HG03135 (cell line): ENCODE data around the gene CEP41.
"Not testable (repeated sequence)": the region's sequence is repeated elsewhere in the genome, so short reads cannot be mapped to it uniquely, and the experiment has no call there.

Source experiments
- ATAC-seq: cut with Tn5 transposase; IDR thresholded peaks from one replicate; pipeline ENCODE4 v1.9.1; 2021; ENCODE audit warnings: mild to moderate bottlenecking, moderate library complexity; ENCODE audit not compliant: unreplicated experiment

CEP41 gene

DNA sequence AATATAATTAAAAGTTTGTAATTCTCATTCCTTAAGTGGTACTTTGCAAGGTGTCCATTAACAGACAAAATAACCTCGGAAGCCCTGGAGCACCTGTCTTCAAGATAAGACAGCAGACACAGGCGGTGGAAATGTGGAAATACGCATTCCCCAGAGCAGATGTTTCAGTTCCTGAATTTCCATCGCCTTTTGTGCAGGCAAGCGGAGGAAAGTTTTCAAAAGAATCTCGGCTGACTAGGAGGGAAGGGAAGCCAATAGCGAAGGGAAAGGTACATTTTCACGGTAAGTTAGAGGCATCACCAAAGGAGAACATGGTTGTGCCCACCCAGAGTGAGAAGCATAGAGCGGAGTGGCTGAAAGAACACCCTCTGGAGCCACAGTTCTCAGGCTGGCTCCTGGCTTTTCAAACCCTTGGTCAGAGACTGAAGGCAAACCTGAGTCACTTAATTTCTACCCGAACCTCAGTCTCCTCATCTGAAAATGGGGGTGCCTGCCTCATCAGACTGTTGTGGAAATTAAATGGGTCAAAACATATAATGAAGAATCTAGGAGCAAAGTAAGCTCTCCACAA is 46.9 kb downstream of the CEP41 start:
- no peak for ATAC-seq

DNA sequence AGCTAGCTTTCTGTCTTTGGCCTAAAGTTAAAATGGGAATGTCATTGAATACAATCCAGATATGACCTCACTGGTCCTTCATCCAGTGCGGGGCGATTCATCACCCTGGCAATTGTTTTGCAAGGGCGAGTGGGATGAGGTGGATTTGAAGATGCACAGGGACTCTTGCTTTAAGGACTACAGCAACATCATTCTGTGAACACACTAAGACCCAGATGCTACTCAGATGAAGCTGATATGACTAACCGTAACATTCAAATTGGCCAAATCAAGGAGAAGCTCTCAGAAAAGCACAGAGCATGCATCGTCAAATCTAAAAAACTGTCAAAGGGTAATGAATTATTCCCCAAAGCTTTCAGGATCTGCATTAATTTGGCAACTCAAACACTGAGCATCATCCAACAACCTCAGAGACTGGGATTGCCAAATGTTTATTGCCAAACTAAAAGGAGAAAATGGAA is 47.7 kb downstream of the CEP41 start:
- no peak for ATAC-seq

DNA sequence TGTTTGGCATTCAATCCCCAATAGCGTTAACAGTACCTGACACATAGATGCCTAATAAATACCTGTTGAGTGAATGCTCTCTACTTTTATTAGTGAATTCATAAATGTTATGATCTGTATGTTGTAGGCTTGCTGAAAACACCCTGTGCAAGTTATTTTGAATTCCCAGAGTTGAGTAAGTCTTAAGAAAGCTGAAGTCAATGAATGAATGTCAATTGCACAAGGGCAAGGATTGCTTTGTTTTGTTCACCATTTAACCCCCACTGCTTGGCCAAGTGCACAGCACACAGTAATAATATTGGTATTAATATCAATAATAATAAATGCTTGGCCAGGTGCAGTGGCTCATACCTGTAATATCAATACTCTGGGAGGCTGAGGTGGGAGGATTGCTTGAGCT is 50.3 kb downstream of the CEP41 start:
- no peak for ATAC-seq

DNA sequence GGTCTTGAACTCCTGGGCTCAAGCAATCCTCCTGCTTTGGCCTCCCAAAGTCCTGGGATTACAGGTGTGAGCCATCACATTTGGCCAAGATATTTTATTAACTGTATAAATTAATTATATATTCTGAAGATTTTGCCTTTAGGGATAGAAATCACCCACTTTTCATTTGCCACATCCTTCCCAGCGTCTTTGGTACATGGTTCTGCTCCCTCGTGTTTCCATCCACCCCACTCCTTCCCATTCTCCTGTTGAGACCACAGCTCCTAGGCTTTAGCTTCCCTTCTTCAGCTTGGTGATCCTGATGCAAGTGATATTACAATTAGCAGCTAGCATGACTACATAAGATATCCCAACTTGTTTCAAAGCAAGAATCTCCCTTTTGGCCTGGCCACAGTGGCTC is 52.1 kb downstream of the CEP41 start:
- no peak for ATAC-seq

DNA sequence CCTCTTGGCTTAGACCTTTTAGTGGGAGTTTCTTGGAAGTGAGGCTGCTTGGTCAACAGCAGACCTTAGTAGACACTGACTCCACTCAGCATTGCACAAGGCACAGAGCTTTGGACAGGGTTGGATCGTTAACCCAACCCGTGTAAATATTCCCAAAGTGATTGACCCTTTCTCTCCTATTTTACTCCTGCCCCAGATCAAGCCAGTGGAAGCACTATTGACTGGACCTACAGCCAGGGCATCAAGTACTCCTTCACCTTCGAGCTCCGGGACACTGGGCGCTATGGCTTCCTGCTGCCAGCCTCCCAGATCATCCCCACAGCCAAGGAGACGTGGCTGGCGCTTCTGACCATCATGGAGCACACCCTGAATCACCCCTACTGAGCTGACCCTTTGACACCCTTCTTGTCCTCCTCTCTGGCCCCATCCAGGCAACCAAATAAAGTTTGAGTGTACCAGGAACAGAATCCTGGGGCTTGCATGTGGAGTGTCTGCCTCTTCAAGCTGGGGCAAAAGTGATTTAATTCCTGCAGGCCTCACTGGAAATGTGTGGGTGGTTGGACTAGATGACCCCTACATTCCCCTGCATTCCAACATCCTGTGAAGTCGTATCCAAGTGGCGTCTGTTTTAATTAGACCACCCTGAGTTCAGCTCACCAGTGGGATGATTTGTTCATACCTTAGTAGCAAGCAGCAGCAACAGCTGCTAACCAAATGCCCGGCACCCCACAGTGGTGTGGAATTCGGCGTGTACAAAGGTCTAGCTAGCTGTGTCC is 53.0 kb downstream of the CEP41 start:
- no peak for ATAC-seq

DNA sequence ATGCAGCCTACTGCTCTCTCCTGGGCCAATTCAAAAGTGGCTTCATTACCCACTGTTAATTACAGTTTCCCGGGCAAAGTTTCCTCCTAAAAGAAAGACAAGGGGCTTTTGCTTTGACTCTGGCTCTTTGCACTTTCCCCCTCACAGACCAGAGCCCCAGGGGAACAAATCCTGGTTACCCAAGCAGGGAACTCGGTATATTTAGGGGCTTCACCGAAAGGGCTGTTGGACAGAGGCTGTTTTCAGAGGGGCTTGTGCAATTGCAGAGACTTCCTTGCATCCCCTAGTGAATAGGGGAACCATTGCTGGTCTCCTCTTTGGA is 53.5 kb downstream of the CEP41 start:
- ATAC-seq: no peak

DNA sequence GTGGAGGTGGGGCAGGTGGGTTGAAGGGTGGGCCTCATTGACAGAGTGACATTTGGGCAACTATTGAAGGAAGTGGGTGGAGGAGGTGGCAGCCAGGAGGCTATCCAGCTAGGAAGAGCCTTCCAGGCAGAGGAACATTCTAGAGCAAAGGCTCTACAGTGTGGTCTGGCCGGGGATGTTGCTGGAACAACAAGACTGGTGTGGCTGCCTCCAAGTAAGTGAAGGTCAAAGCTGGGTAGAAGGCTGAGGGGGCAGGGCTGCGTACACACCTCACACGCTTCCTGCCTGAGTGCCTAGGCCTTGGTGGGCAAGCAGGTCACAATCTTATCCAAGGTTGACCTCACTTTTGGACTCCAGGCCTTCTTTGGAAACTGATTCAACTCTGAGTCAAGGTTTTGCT is 53.9 kb downstream of the CEP41 start:
- ATAC-seq: no peak

DNA sequence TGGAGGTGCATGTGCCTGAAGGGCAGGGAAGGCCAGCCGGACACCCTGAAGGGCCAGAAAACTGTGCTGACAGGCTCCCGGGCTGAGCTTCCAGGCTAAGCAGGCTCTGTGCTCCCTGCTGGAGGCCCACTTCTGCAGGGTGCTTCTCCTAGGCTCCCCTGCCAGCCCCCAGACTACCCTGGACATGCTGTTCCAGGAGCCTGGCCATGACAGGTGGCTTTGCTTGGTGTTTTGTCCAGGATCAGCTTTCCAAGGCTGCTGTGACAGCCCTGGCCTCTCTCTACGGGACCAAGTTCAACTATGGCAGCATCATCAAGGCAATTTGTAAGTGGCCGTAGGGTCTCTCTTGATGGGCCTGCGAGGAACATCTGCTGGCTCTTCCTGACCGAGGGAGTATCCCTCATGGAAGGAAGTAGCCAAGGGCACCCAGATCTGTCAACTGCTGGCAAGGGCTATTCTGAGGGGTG is 55.2 kb downstream of the CEP41 start:
- no peak for ATAC-seq

DNA sequence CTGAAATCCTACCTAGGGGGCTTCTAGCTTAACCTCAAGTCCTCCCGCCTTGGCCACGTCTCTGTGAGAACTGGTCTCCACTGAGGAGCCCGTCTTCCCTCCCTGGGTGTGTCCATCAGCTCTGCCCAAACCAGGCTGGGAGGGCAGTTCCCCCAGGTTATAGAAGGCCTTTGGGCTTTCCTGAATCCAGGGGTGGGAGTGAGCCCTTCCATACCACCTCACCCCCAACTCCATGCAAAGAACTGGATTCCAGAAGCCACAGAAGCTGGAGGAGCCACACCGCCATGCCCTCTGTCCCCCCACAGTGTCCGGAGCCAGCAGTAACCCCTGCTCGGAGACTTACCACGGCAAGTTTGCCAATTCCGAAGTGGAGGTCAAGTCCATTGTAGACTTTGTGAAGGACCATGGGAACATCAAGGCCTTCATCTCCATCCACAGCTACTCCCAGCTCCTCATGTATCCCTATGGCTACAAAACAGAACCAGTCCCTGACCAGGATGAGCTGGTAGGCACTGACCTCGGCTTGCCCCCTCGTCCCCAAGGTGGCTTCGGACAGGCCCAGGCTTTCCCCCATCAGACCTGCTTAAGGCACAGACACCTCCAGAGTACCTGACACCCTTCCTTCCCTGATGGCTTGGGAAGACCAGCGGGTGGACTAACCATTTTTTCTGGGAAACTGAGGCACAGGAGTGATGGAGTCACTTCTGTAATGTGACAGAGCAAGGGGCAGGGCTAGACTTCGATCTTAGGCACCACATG is 55.8 kb downstream of the CEP41 start:
- ATAC-seq: no peak

DNA sequence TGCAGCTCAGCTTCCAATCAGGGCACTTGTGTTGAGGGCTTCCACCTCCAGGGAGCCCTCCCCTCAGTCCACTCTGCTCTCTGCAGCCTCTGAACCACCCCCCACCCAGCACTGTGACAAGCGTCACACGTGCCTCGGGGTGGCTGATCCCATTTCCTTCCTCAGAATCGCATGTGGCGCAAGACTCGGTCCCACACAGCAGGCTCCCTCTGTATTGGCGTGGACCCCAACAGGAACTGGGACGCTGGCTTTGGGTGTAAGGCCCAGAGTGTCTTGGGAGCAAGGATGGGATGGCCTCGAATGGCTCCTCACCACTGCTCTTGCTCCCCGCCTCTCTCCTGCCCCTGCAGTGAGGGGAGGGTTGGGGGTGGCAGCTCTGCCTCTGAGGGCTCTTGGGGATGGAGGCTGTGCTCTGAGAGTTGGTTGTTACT is 56.4 kb downstream of the CEP41 start:
- no peak for ATAC-seq

DNA sequence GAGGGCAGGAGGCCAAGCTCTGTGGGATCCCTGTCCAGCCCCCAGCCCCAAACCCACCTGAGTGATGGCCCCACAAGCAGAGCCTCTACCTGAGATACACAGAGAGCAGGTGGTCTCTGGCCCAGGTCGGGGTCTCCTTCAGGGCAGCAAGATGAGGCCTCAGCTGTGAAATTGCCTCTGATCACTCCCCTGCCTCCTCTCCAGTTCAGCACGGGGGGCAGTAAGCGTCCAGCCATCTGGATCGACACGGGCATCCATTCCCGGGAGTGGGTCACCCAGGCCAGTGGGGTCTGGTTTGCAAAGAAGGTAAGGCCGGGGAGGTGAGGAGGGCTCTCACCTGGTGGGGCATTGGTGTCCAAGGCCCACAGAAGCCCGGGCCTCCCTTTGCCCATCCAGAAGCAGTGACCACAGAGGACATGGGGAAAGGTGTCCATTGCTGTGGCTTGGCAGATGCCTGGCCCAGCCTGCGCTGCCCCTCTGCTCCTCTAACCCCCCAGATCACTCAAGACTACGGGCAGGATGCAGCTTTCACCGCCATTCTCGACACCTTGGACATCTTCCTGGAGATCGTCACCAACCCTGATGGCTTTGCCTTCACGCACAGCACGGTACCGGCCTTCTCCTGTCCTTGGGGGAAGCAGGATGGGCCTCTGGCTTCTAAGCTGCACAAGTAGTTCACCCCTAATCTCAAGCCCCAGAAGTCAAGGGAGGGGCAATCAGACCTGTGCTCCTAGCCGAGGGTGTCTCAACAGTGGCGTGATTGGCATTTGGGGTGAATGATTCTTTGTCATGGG is 57.4 kb downstream of the CEP41 start:
- ATAC-seq: no peak

DNA sequence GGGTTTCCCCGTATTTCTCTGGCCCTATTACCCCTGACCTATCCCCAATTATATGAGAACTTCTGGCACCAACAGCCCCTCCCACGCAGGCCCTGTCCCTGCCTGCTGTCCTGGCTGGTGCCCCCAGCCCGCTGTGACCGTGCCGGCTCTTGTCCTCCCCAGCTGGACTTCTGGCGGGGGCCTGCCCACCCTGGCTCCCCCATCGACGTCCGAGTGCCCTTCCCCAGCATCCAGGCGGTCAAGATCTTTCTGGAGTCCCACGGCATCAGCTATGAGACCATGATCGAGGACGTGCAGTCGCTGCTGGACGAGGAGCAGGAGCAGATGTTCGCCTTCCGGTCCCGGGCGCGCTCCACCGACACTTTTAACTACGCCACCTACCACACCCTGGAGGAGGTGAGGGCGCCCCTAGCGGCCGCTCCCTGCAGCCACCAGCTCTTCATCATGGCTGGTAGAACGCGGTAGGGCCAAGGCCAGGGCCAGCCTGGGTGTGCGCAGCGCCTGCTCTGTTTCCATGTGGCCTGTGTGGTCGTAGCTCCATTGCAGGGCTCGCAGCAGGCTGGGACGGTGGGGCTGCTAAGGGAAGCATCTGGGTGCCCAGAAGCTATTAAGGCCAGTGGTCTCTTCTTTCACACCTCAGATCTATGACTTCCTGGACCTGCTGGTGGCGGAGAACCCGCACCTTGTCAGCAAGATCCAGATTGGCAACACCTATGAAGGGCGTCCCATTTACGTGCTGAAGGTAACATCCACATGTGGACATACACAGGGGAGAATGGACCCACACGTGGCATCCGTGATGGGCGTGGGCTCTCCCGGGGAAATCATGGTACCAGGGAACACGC is 59.1 kb downstream of the CEP41 start:
- no peak for ATAC-seq

DNA sequence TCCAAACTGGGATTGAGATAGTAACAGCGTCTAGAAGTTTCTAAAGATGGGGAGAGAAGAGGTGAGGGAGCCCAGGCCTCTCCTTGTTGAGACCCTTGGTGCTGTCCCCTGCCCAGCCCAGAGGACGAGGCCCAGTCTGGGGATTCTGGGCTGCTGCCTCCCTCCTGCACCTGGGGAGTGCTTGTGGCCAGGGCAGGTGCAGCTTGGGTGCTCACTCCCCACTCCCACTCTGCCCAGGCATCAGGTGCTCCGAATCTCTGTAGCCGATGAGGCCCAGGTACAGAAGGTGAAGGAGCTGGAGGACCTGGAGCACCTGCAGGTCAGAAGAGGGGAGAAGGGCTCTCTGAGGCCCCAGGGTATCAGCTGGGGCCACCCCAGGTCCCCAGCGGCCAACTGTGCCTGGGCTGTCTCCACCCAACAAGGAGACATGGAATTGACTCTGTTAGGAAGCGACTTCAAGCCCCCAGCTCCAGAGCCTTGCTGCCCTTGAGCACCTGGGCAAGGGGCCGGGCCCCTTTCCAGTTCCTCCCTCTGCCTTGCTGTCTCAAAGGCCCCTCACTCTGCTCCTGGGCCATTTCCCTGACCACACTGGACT is 59.9 kb downstream of the CEP41 start:
- no peak for ATAC-seq

DNA sequence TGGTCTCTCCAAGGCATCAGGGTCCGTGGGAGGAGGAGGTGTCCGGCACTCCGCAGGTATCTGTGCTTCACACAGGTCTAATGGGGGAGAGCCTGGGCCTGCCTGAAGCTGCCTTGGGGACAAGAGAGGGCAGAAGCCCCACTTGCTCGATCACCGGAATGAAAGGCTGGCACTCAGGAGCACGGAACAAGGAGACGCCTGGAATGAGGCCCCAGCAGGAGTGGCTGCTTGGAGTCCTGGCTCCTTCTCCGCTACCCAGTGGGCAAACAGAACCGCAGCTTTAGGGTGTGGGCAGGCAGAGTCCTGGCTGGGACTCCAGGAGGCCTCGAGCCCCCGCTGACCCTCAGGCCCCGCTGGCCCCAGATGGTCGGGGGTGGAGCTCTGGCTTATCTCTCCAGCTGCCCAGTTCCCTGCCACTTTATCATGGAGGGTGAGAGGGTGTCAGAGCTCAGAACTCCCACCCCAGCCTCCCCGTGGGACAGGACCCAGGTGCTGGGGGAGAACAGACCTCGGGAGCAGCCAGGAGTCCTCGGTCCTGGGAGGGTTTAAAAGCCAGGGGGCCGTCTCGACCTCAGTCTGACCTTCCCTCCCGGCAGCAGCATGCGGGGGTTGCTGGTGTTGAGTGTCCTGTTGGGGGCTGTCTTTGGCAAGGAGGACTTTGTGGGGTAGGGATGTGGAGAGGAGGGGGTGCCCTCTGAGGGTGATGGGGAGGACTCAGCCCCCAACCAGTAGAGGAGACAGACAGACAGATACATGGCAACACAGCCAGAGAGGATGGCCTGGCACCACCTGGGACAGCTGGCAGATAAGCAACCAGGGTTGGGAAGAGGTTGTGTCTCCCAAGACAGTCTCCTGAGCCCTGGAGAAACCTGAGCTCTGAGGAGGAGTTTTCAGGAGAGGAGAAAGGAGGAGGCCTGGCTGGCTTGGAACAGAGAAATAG is 60.6 kb downstream of the CEP41 start, which contains the start of gene CPA1:
CPA1 (plus strand) TSS at position 574 of the 940 bp plus-strand sequence; CDS start at position 601, 27 bp downstream.
- no peak for ATAC-seq

DNA sequence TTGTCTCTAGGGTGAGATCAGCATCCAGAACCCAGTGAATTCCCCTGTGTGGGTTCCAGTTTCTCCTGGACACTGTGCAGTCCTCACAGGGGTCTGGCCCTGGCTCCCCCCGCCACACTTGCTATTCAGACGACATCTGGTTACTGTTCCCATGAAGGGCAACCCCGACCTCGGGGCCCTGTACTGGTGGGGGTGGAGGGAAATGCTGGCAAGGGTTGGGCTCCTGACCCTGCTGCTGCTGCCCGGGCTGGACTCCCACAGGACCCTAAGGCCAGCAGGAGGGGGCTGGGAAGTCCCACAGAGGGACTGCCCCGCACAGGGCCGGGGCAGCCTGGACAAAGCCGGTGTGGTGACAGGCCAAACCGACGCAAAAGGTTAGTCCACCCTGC is 61.3 kb downstream of the CEP41 start:
- ATAC-seq: no peak

DNA sequence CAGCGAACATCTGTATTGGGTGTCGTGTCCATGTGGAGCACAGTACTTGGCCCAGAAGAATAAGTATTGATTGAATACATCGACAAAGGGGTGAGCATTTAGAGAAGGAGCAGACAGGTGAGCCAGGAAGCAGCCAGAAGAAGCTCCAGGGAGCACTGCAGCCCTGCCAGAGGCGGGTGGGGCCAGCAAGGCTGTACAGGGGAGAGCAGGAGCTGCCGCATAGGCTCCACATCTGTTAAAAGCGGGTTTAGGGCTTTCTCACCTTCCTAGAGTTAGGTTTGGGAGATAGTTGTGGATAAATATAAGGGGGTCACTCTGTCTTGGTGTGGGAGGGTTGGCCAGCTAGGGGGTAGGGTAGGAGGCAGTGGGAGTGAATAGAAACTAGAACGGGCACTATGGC is 61.8 kb downstream of the CEP41 start:
- ATAC-seq: no peak

DNA sequence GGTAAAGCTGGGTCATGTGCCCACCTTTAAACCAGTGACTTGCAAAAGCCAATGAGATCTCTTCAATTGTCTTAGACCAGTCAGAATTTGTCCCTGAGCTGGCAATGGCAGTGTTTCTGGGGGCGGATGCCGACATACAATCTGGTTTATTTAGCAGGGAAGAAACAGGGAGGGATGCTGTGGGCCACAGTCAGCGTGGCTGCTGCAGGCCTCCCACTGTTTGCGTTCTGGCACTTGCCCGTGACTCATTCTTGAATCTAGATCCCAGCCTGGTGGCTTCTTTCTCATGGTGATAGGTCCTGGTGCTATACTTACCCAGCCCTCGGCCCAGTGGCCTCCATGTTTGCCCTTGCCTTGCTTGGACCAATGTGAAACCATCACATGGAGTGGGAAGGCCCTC is 63.6 kb downstream of the CEP41 start:
- ATAC-seq: no peak

DNA sequence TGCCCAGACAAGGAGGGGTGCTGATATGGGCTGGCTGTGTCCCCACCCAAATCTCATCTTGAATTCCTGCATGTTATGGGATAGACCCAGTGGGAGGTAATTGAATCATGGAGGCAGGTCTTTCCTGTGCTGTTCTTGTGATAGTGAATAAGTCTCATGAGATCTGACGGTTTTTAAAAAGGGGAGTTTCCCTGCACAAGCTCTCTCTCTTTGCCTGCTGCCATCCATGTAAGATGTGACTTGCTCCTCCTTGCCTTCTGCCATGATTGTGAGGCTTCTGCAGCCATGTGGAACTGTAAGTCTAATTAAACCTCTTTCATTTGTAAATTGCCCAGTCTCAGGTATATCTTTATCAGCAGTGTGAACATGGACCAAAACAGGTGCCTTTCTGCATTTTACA is 64.4 kb downstream of the CEP41 start:
- ATAC-seq: not testable (repeated sequence)

DNA sequence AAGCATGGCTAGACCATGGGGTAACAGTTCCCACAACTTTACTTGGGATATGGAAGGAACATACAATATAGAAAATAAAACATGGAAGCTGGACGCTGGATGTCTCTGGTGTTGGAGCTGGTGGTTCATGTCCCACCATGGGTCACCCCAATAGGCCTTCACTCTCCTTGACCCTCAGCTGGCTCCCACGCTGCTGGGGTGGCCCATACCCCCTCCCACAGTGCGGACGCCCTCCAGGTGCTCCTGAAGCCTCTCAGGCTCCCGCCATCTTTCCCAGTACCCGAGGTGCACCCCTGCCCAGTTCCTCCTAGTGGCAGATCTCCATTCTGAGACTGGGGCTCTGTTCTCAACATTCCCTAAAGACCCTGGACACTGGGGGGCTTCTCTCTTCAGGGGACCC is 66.3 kb downstream of the CEP41 start:
- ATAC-seq: no peak
